ENCODE results near the gene SETD4. TPM values are rescaled to one million over a fixed set of nuclear protein-coding genes. Genes with fewer than 3 reads are reported as not detected.

SETD4 gene
- polyA plus RNA-seq, 1 experiment: 12.2 TPM

DNA sequence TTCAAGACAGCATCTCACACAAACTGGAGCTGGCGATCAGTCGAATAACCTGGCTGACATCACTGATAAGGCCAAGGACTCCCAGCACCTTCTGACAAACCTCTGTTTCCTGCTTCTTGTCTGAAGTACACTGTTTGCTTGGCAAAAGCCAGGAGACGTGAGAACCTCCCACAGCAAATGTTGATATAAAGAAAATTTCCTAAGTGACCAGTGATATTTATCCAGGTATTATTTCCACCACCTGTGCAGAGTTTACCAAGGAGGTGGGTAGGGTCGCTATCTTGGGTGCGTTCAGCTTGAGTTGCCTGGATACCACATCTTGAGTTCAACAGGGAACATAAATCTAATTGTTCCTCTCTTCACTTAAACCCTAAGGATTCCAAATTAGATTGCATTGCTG, 72.9 kb downstream of the SETD4 start:
- ChIA-PET CTCF (no interaction called here), POLR2A (no interaction called here)
- H3K27ac ChIP-seq (ENCODE audit: low read depth, low read length): no peak overlapping the region
- no peak overlapping the region for H3K4me3 ChIP-seq (ENCODE audit: low read depth, low read length)
- no peaks in the 10 kb centered on the region for H3K9me3 ChIP-seq (ENCODE audit: control insufficient read depth, insufficient read depth, low read length)
- TF ChIP-seq, protein P1, sequence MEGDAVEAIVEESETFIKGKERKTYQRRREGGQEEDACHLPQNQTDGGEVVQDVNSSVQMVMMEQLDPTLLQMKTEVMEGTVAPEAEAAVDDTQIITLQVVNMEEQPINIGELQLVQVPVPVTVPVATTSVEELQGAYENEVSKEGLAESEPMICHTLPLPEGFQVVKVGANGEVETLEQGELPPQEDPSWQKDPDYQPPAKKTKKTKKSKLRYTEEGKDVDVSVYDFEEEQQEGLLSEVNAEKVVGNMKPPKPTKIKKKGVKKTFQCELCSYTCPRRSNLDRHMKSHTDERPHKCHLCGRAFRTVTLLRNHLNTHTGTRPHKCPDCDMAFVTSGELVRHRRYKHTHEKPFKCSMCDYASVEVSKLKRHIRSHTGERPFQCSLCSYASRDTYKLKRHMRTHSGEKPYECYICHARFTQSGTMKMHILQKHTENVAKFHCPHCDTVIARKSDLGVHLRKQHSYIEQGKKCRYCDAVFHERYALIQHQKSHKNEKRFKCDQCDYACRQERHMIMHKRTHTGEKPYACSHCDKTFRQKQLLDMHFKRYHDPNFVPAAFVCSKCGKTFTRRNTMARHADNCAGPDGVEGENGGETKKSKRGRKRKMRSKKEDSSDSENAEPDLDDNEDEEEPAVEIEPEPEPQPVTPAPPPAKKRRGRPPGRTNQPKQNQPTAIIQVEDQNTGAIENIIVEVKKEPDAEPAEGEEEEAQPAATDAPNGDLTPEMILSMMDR (IDR thresholded peaks at IDR 0.05; ENCODE audit: low read depth, low read length): no peak
- DNase-seq (ENCODE audit: low read depth, low spot score): no peak
- peaks cover 18% of the 10 kb centered on the region for H3K27me3 ChIP-seq (ENCODE audit: control insufficient read depth, insufficient read depth, low read length)

DNA sequence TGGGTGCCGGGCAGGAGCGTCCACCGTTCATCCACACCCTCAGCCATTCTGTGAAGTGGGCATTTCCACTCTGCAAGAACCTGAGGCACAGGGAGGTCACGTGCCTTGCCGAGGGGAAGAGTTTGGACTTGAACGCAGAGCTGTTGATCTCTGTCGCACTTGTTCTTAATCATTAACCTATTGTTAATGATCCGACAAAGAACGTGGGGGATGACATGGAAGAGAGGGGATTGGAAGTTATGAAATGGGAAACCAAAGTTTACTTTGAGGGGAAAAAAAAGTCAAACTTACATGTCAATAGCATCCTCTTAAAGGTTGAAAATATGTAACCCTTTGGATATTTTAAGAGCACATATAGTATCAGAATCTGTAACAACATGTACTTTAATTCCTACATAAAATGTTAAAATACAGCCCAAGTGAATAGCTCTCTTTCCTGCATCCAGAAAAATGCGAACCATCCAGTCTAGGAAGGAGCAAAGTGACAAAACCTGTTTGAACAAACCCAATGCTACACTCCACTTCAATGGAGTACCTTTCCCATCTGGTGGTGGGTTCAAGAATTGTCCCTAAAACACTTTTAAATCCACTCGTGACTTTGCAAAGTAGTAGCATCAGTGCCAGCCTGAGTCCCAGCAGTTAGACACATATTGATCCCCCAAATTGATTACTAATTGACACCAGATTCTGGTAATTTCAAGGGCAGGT, 75.5 kb downstream of the SETD4 start:
- peaks cover 28% of the 10 kb centered on the region for H3K27me3 ChIP-seq (ENCODE audit: control insufficient read depth, insufficient read depth, low read length)
- H3K9me3 ChIP-seq (ENCODE audit: control insufficient read depth, insufficient read depth, low read length): no peaks in the 10 kb centered on the region
- no peak for DNase-seq (ENCODE audit: low read depth, low spot score)
- H3K4me3 ChIP-seq (ENCODE audit: low read depth, low read length): no peak overlapping the region
- H3K27ac ChIP-seq (ENCODE audit: low read depth, low read length): no peak overlapping the region
- ChIA-PET CTCF (interaction anchor here (0.5 kb wide), 1 partner anchor 38 kb away, joined by 3 read pairs; no protein-coding TSS in a partner anchor), POLR2A (no interaction called here)
- TF ChIP-seq, protein P1 (IDR thresholded peaks at IDR 0.05; ENCODE audit: low read depth, low read length): no peak

Small RNA genes lying within 50 kb of the gene (small RNA-seq; reads per million reads assigned to genes)
- gene RNU6-992P (ENCODE audit: insufficient read length, low read depth): not detected

Other genes with a start within 250 kb of the SETD4 start
- gene CBR1, start 9.5 kb upstream of the SETD4 start, polyA plus RNA-seq (2011; rRNA removed): 110 and 119 TPM in 2 replicates
- gene CBR3, start 74.6 kb upstream of the SETD4 start, polyA plus RNA-seq (2011; rRNA removed): 10.2 and 10.9 TPM in 2 replicates
- 7.3 and 8.9 TPM in 2 replicates for gene DOP1B, start 96.3 kb upstream of the SETD4 start, polyA plus RNA-seq (2011; rRNA removed)